ENCODE data around the gene COL2A1.
"Not testable (repeated sequence)": the region's sequence is repeated elsewhere in the genome, so short reads cannot be mapped to it uniquely, and the experiment has no call there.

The COL2A1 gene

GRCh38 chr12:47972895-47973294 lies 31.4 kb downstream of the COL2A1 start:
- DNase-seq, result no peak

- DNase-seq, result no peak
These were observed 33.4 kb downstream of the COL2A1 start for GRCh38 chr12:47970843-47971242.

- DNase-seq, result no peak
These were observed 34.4 kb downstream of the COL2A1 start for GRCh38 chr12:47969845-47970244.

- DNase-seq, result peak; percentile 64
These were observed 36.6 kb downstream of the COL2A1 start for GRCh38 chr12:47967461-47968321.

GRCh38 chr12:47965581-47965980 lies 38.7 kb downstream of the COL2A1 start:
- DNase-seq, result no peak

- DNase-seq, result no peak
These were observed 40.1 kb downstream of the COL2A1 start for GRCh38 chr12:47964106-47964728.

- peak; percentile 87 for DNase-seq
These were observed 40.8 kb downstream of the COL2A1 start, which contains the start of gene TMEM106C for GRCh38 chr12:47963340-47964040. Gene TMEM106C, plus strand, starts transcription at chr12:47963596. Its CDS starts 641 bp downstream, at chr12:47964237.

GRCh38 chr12:47962198-47962597 lies 42.1 kb downstream of the COL2A1 start:
- DNase-seq, result no peak

GRCh38 chr12:47957671-47958070 lies 46.6 kb downstream of the COL2A1 start:
- DNase-seq, result not testable (repeated sequence)

GRCh38 chr12:47955059-47955458 lies 49.2 kb downstream of the COL2A1 start:
- no peak for DNase-seq

GRCh38 chr12:47954467-47955045 lies 49.7 kb downstream of the COL2A1 start:
- DNase-seq, result no peak

GRCh38 chr12:47954058-47954457 lies 50.2 kb downstream of the COL2A1 start:
- DNase-seq, result peak; percentile 33

GRCh38 chr12:47950856-47951468 lies 53.3 kb downstream of the COL2A1 start:
- DNase-seq, result no peak

- peak; percentile 76 for DNase-seq
These were observed 54.6 kb downstream of the COL2A1 start for GRCh38 chr12:47949441-47950341.

GRCh38 chr12:47947341-47947740 lies 56.9 kb downstream of the COL2A1 start:
- no peak for DNase-seq

- peak; percentile 54 for DNase-seq
These were observed 57.6 kb downstream of the COL2A1 start for GRCh38 chr12:47946413-47947323.

- no peak for DNase-seq
These were observed 58.9 kb downstream of the COL2A1 start for GRCh38 chr12:47945341-47945728.

GRCh38 chr12:47944685-47945340 lies 59.5 kb downstream of the COL2A1 start:
- DNase-seq, result no peak

- no peak for DNase-seq
These were observed 60.5 kb downstream of the COL2A1 start for GRCh38 chr12:47943623-47944340.
